ENCODE data around the gene TINAGL1.
A peak's percentile ranks its signal among the peaks of the same experiment; 100 is the strongest.

TINAGL1 gene

GRCh38 chr1:31624731-31625514 is 48.6 kb downstream of the TINAGL1 start:
- peaks cover 13% of the 10 kb centered on the region for H3K36me3 ChIP-seq (ENCODE audit: low read depth)
- no peaks in the 10 kb centered on the region for H3K27me3 ChIP-seq (ENCODE audit: insufficient read depth, poor library complexity, severe bottlenecking)
- no peak for TF ChIP-seq CTCF (IDR thresholded peaks at IDR 0.05; ENCODE audit: poor library complexity, severe bottlenecking)
- no peak; the same call in 2 of the 3 replicates for ATAC-seq (ENCODE audit: low read depth)
- H3K4me1 ChIP-seq (ENCODE audit: insufficient read depth, poor library complexity, severe bottlenecking): no peaks in the 10 kb centered on the region
- no peaks in the 10 kb centered on the region for H3K9me3 ChIP-seq (ENCODE audit: severe bottlenecking)
- no peak overlapping the region for H3K4me3 ChIP-seq (ENCODE audit: severe bottlenecking)
- H3K27ac ChIP-seq (ENCODE audit: poor library complexity, severe bottlenecking): no peak overlapping the region
- DNase-seq (ENCODE audit: low spot score): no peak

GRCh38 chr1:31625561-31626222 is 49.4 kb downstream of the TINAGL1 start:
- no peak overlapping the region for H3K27ac ChIP-seq (ENCODE audit: poor library complexity, severe bottlenecking)
- no peak for DNase-seq (ENCODE audit: low spot score)
- H3K36me3 ChIP-seq (ENCODE audit: low read depth): peaks cover 15% of the 10 kb centered on the region

GRCh38 chr1:31626223-31627207 is 50.2 kb downstream of the TINAGL1 start:
- DNase-seq (ENCODE audit: low spot score): no peak
- no peak for TF ChIP-seq CTCF (IDR thresholded peaks at IDR 0.05; ENCODE audit: poor library complexity, severe bottlenecking)
- H3K27me3 ChIP-seq (ENCODE audit: insufficient read depth, poor library complexity, severe bottlenecking): no peaks in the 10 kb centered on the region
- no peak overlapping the region for H3K27ac ChIP-seq (ENCODE audit: poor library complexity, severe bottlenecking)
- H3K36me3 ChIP-seq (ENCODE audit: low read depth): peaks cover 23% of the 10 kb centered on the region
- H3K4me3 ChIP-seq (ENCODE audit: severe bottlenecking): no peak overlapping the region
- no peaks in the 10 kb centered on the region for H3K9me3 ChIP-seq (ENCODE audit: severe bottlenecking)
- no peaks in the 10 kb centered on the region for H3K4me1 ChIP-seq (ENCODE audit: insufficient read depth, poor library complexity, severe bottlenecking)
- ATAC-seq (ENCODE audit: low read depth): no peak

More at GRCh38 chr1:31625561-31626222, 49.4 kb downstream of the TINAGL1 start:
- no peak overlapping the region for H3K4me3 ChIP-seq (ENCODE audit: severe bottlenecking)
- no peaks in the 10 kb centered on the region for H3K4me1 ChIP-seq (ENCODE audit: insufficient read depth, poor library complexity, severe bottlenecking)
- peak; percentile 53 for ATAC-seq (ENCODE audit: low read depth)
- no peak for TF ChIP-seq CTCF (IDR thresholded peaks at IDR 0.05; ENCODE audit: poor library complexity, severe bottlenecking)
- no peaks in the 10 kb centered on the region for H3K27me3 ChIP-seq (ENCODE audit: insufficient read depth, poor library complexity, severe bottlenecking)
- H3K9me3 ChIP-seq (ENCODE audit: severe bottlenecking): no peaks in the 10 kb centered on the region

- DNase-seq (ENCODE audit: low spot score) (no peak), ATAC-seq (ENCODE audit: low read depth) (no peak)
- TF ChIP-seq CTCF (IDR thresholded peaks at IDR 0.05; ENCODE audit: poor library complexity, severe bottlenecking): no peak
- Histone ChIP-seq H3K27ac (ENCODE audit: poor library complexity, severe bottlenecking) (no peak overlapping the region), H3K36me3 (ENCODE audit: low read depth) (peaks cover 30% of the 10 kb centered on the region), H3K4me3 (ENCODE audit: severe bottlenecking) (no peak overlapping the region), H3K27me3 (ENCODE audit: insufficient read depth, poor library complexity, severe bottlenecking) (no peaks in the 10 kb centered on the region), H3K9me3 (ENCODE audit: severe bottlenecking) (no peaks in the 10 kb centered on the region), H3K4me1 (ENCODE audit: insufficient read depth, poor library complexity, severe bottlenecking) (no peaks in the 10 kb centered on the region)
Measured at GRCh38 chr1:31627301-31627929, 51.1 kb downstream of the TINAGL1 start.

Data from RWPE2 (cell line).